Spleen (tissue), 11 donors: ENCODE results near the gene ARFGEF2. TPM values are rescaled to one million over a fixed set of nuclear protein-coding genes. Genes with fewer than 3 reads are reported as not detected.

Experiments
- DNase-seq: peaks from one replicate; pipeline ENCODE4 v3.0.0-alpha.2; 2020
- H3K27ac ChIP-seq, 8 donors: fragments of 200-600 bp; sonication (generic) in 7 of 8; 1 replicate in 4 of 8; 2 replicates in 4 of 8; pipeline versions ENCODE4 v1.5.0 to v1.8.0; 2016 to 2021; ENCODE audit warnings: inconsistent platforms in 4 of 8, mild to moderate bottlenecking in 4 of 8, moderate library complexity in 1 of 8
- H3K27me3 ChIP-seq, 7 donors: fragments of 200-600 bp; sonication (generic) in 6 of 7; replicated peaks in 1 of 7; 1 replicate in 4 of 7; 2 replicates in 3 of 7; pipeline versions ENCODE4 v1.5.0 to v1.8.0; 2016 to 2021; ENCODE audit warnings: inconsistent platforms in 3 of 7, mild to moderate bottlenecking in 1 of 7
- H3K36me3 ChIP-seq, 6 donors: fragments of 200-600 bp; sonication (generic) in 5 of 6; 1 replicate in 4 of 6; 2 replicates in 2 of 6; pipeline versions ENCODE4 v1.5.0 to v1.8.0; 2016 to 2021; ENCODE audit warnings: inconsistent platforms in 2 of 6
- H3K4me1 ChIP-seq, 6 donors: fragments of 200-600 bp; sonication (generic) in 5 of 6; 1 replicate in 3 of 6; 2 replicates in 3 of 6; pipeline versions ENCODE4 v1.5.0 to v1.8.0; 2016 to 2021; ENCODE audit warnings: inconsistent platforms in 3 of 6
- H3K4me3 ChIP-seq, 8 donors: fragments of 200-600 bp; sonication (generic) in 7 of 8; 1 replicate in 4 of 8; 2 replicates in 4 of 8; pipeline versions ENCODE4 v1.5.0 to v1.8.0; 2016 to 2021; ENCODE audit warnings: inconsistent platforms in 4 of 8, mild to moderate bottlenecking in 4 of 8, moderate library complexity in 2 of 8
- H3K9me3 ChIP-seq, 8 donors: fragments of 200-600 bp; sonication (generic) in 7 of 8; 1 replicate in 4 of 8; 2 replicates in 4 of 8; pipeline versions ENCODE4 v1.5.0 to v1.8.0; 2016 to 2021; ENCODE audit warnings: inconsistent platforms in 4 of 8
- POLR2A ChIP-seq, 3 donors: fragments of 450-650 bp; IDR thresholded peaks; one replicate each; pipeline ENCODE4 v1.5.1; 2017; ENCODE audit warnings: antibody characterized with exemption in 3 of 3, mild to moderate bottlenecking in 1 of 3
- POLR2AphosphoS5 ChIP-seq, 3 donors: sonication (generic); formaldehyde crosslinking; IDR thresholded peaks; one replicate each; pipeline ENCODE4 v1.5.1; 2017; ENCODE audit warnings: antibody characterized with exemption in 3 of 3
- WGBS, 5 donors: extraction: QIAGEN DNeasy Blood & Tissue Kit in 3 of 5; methylation state at CpG; one replicate each; pipeline versions ENCODE4 v1.1.5 to v1.1.7; 2013 to 2018; 5-methylcytosine and 5-hydroxymethylcytosine counted together
- intact Hi-C: fragments of 100-400 bp; cut with DNase I; formaldehyde crosslinking; loops from one replicate; pipeline ENCODE4 v1.15.0; 2023; ENCODE audit warnings: low total_unique reads
- polyA plus RNA-seq, 3 donors: library from polyadenylated mRNA; stranded (reverse); fragments of 200-250 nt; gene quantifications; one replicate each; pipeline ENCODE4 v1.2.1, GENCODE V29; 2013
- total RNA-seq, 7 donors: library from RNA; depleted of rRNA in 3 of 7; stranded (reverse); fragments of >200 nt in 3 of 7; fragmentation: NEBNext Ultra II Directional in 4 of 7; extraction: Animal tissue kit (Norgen Biotek cat#: 25700) in 4 of 7; gene quantifications; one replicate each; pipeline versions ENCODE4 v1.1.0 to v1.2.1, GENCODE V29; 2016 to 2021
- TF ChIP-seq, protein P1 (sequence below), 11 experiments: fragments of 200-600 bp in 7 of 11; fragments of 450-650 bp in 4 of 11; sonication (generic) in 4 of 11; IDR thresholded peaks in 8 of 11; conservative IDR thresholded peaks in 3 of 11; 1 replicate in 7 of 11; 2 replicates in 4 of 11; pipeline versions ENCODE4 v1.4.0 to v1.8.0; 2016 to 2021; ENCODE audit warnings: antibody characterized with exemption in 11 of 11, inconsistent platforms in 4 of 11, mild to moderate bottlenecking in 1 of 11
- donor health status: healthy with polysubstance abuse.
- donor health status: DM: no; HTN: no; CAD: no; lungs with moderate emphysema.
- donor health status: DM: no; HTN: no; CAD: no.
- donor health status: Bipolar disorder and iron deficiency.
- donor health status: healthy.
- donor health status: DM: no; HTN: no; CAD: no.
- donor health status: DM: yes; HTN: yes; CAD: no.

Gene ARFGEF2
- total and polyA plus RNA-seq, 10 donors: 6.7 to 44.4 (median 40.8) TPM

DNA sequence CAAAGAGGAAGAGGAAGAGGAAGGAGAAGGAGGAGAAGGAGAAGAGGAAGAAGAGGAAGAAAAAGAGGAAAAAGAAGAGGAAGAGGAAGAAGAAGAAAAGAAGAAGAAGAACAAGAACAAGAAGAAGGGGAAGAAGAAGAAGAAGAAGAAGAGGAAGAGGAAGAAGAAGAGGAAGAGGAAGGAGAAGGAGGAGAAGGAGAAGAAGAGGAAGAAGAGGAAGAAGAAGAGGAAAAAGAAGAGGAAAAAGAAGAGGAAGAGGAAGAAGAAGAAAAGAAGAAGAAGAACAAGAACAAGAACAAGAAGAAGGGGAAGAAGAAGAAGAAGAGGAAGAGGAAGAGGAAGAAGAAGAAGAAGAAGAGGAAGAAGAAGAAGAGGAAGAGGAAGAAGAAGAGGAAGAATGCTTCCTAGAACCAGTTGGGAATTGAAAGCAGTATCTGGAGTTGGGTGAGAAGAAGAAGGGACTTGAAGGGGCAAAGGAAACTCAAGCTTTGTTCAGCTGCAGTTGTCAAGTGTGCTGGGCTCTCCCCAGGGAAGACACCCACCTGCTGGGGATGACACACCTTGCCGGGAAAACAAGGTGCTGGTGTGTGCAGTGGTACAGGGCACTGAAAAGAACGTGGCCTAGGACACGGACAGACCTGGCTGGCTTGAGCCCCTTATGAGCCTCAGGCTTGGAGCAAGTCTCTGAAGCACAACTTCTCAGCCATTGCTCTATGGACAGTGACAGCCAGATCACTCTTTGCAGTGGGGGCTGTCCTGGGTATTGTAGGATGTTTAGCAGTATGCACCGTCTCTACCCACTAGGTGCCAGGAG, 30.1 kb upstream of the ARFGEF2 start:
- no peaks in the 10 kb centered on the region for H3K36me3 ChIP-seq
- H3K9me3 ChIP-seq: peaks cover 0 to 10% (median 0%) of the 10 kb centered on the region in 8 donors
- H3K4me1 ChIP-seq: peaks cover 0 to 10% (median 0%) of the 10 kb centered on the region in 6 donors
- DNase-seq: no peak
- H3K27me3 ChIP-seq: no peaks in the 10 kb centered on the region
- H3K27ac ChIP-seq: peak overlapping the region in 5 of 8 donors; percentile 41 to 79 (median 64)
- TF ChIP-seq, protein P1, sequence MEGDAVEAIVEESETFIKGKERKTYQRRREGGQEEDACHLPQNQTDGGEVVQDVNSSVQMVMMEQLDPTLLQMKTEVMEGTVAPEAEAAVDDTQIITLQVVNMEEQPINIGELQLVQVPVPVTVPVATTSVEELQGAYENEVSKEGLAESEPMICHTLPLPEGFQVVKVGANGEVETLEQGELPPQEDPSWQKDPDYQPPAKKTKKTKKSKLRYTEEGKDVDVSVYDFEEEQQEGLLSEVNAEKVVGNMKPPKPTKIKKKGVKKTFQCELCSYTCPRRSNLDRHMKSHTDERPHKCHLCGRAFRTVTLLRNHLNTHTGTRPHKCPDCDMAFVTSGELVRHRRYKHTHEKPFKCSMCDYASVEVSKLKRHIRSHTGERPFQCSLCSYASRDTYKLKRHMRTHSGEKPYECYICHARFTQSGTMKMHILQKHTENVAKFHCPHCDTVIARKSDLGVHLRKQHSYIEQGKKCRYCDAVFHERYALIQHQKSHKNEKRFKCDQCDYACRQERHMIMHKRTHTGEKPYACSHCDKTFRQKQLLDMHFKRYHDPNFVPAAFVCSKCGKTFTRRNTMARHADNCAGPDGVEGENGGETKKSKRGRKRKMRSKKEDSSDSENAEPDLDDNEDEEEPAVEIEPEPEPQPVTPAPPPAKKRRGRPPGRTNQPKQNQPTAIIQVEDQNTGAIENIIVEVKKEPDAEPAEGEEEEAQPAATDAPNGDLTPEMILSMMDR (IDR thresholded peaks at IDR 0.05 in 8 of 11, conservative IDR thresholded peaks at IDR 0.05 in 3 of 11): no peak
- TF ChIP-seq POLR2AphosphoS5 (IDR thresholded peaks at IDR 0.05) (no peak), POLR2A (IDR thresholded peaks at IDR 0.05) (no peak)
- intact Hi-C loops: no loop called here
- 66 to 79% (median 71%) methylated on average over 4 of the region's 4 CpGs for WGBS, 5 donors
- no peak overlapping the region for H3K4me3 ChIP-seq

DNA sequence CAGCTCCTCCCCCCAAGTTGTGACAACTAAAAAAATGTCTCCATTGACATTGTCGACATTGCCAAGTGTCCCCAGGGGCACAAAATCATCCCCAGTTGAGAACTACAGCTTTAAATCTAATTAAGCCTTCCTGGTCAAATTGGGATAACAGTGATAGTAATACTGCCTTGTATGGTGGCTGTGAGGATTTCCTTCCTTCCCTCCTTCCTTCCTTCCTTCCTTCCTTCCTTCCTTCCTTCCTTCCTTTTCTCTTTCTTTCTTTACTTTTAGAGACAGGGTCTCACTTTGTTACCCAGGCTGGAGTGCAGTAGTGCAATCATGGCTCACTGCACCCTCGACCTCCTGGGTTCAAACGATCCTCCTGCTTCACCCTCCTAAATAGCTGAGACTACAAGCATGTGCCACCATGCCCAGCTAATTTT, 29.5 kb upstream of the ARFGEF2 start:
- Histone ChIP-seq H3K36me3 (no peaks in the 10 kb centered on the region), H3K4me1 (peaks cover 0 to 10% (median 0%) of the 10 kb centered on the region in 6 donors), H3K27ac (peak overlapping the region in 4 of 8 donors; percentile 54 to 79 (median 64)), H3K27me3 (no peaks in the 10 kb centered on the region), H3K4me3 (no peak overlapping the region), H3K9me3 (peaks cover 0 to 10% (median 0%) of the 10 kb centered on the region in 8 donors)
- WGBS, 5 donors: 64 to 84% (median 81%) methylated on average over 3 of the region's 3 CpGs
- intact Hi-C loops: no loop called here
- no peak for TF ChIP-seq POLR2A (IDR thresholded peaks at IDR 0.05)
- TF ChIP-seq, protein P1 (IDR thresholded peaks at IDR 0.05 in 8 of 11, conservative IDR thresholded peaks at IDR 0.05 in 3 of 11): no peak
- no peak for TF ChIP-seq POLR2AphosphoS5 (IDR thresholded peaks at IDR 0.05)
- no peak for DNase-seq

- intact Hi-C loops: no loop called here
- H3K36me3 ChIP-seq: no peaks in the 10 kb centered on the region
- H3K9me3 ChIP-seq: peaks cover 0 to 10% (median 0%) of the 10 kb centered on the region in 8 donors
- no peak for TF ChIP-seq POLR2AphosphoS5 (IDR thresholded peaks at IDR 0.05)
- no peak for TF ChIP-seq POLR2A (IDR thresholded peaks at IDR 0.05)
- TF ChIP-seq, protein P1 (IDR thresholded peaks at IDR 0.05 in 8 of 11, conservative IDR thresholded peaks at IDR 0.05 in 3 of 11): no peak
- WGBS, 5 donors: 78 to 91% (median 86%) methylated on average over 2 of the region's 2 CpGs
- peaks cover 0 to 16% (median 3%) of the 10 kb centered on the region in 6 donors for H3K4me1 ChIP-seq
- H3K4me3 ChIP-seq: no peak overlapping the region
- DNase-seq: no peak
- no peak overlapping the region for H3K27ac ChIP-seq
- no peaks in the 10 kb centered on the region for H3K27me3 ChIP-seq
These were observed 28.6 kb upstream of the ARFGEF2 start for GRCh38 chr20:48892891-48893290.

GRCh38 chr20:48893374-48893773, 28.1 kb upstream of the ARFGEF2 start:
- Histone ChIP-seq H3K27me3 (no peaks in the 10 kb centered on the region), H3K4me1 (peaks cover 0 to 20% (median 3%) of the 10 kb centered on the region in 6 donors), H3K9me3 (peaks cover 0 to 10% (median 0%) of the 10 kb centered on the region in 8 donors), H3K27ac (no peak overlapping the region), H3K4me3 (no peak overlapping the region), H3K36me3 (no peaks in the 10 kb centered on the region)
- intact Hi-C loops: no loop called here
- no peak for TF ChIP-seq POLR2AphosphoS5 (IDR thresholded peaks at IDR 0.05)
- no peak for TF ChIP-seq POLR2A (IDR thresholded peaks at IDR 0.05)
- DNase-seq: no peak
